Measurements from ENCODE around the gene SPIB. TPM values are rescaled to one million over a fixed set of nuclear protein-coding genes. Genes with fewer than 3 reads are reported as not detected.

The SPIB gene
- total RNA-seq, 1 experiment from 2014 or later: not detected

GRCh38 chr19:50478901-50479715 is 60.4 kb downstream of the SPIB start:
- peaks cover 37% of the 10 kb centered on the region for H3K36me3 Mint-ChIP-seq (ENCODE audit: insufficient read depth, unreplicated experiment)
- H3K4me1 Mint-ChIP-seq (ENCODE audit: insufficient read depth, unreplicated experiment): peaks cover 13% of the 10 kb centered on the region
- no peak for TF ChIP-seq CTCF (IDR thresholded peaks at IDR 0.05; ENCODE audit: unreplicated experiment)
- no TSS peak for BruUV-seq (replicated peaks)
- intact Hi-C loops (cut with micrococcal nuclease): no loop called here
- H3K9me3 Mint-ChIP-seq (ENCODE audit: unreplicated experiment): no peaks in the 10 kb centered on the region
- no peak for DNase-seq (ENCODE audit: unreplicated experiment)
- no peak overlapping the region for H3K27ac Mint-ChIP-seq (ENCODE audit: low read depth, unreplicated experiment)
- ChIA-PET CTCF (interaction anchor here (0.6 to 1.3 kb wide), 9 partner anchors 18 to 638 kb away, joined by 3 to 6 read pairs (median 3); partner anchors contain the start of gene NAPSA), POLR2A (interaction anchor here (1.8 kb wide), 1 partner anchor 32 kb away, joined by 4 read pairs; the partner anchor contains the start of gene JOSD2)
- no peaks in the 10 kb centered on the region for H3K27me3 Mint-ChIP-seq (ENCODE audit: insufficient read depth, unreplicated experiment)
- H3K4me3 Mint-ChIP-seq (ENCODE audit: unreplicated experiment): no peak overlapping the region

- CTCF ChIA-PET: interaction anchor here (0.6 to 0.7 kb wide), 6 partner anchors 115 to 638 kb away, joined by 3 to 5 read pairs (median 3); partner anchors contain the start of gene NAPSA
- Mint-ChIP-seq H3K4me3 (ENCODE audit: unreplicated experiment) (no peak overlapping the region), H3K27me3 (ENCODE audit: insufficient read depth, unreplicated experiment) (no peaks in the 10 kb centered on the region), H3K36me3 (ENCODE audit: insufficient read depth, unreplicated experiment) (peaks cover 42% of the 10 kb centered on the region), H3K9me3 (ENCODE audit: unreplicated experiment) (no peaks in the 10 kb centered on the region), H3K27ac (ENCODE audit: low read depth, unreplicated experiment) (no peak overlapping the region), H3K4me1 (ENCODE audit: insufficient read depth, unreplicated experiment) (peaks cover 13% of the 10 kb centered on the region)
- intact Hi-C loops (cut with micrococcal nuclease): no loop called here
- POLR2A ChIA-PET: interaction anchor here (1.8 kb wide), 1 partner anchor 31 kb away, joined by 4 read pairs; the partner anchor contains the start of gene JOSD2
- TF ChIP-seq CTCF (IDR thresholded peaks at IDR 0.05; ENCODE audit: unreplicated experiment): no peak
- no peak for DNase-seq (ENCODE audit: unreplicated experiment)
- no TSS peak for BruUV-seq (replicated peaks)
Observed at GRCh38 chr19:50479761-50480251, 61.1 kb downstream of the SPIB start.

- Mint-ChIP-seq H3K4me3 (ENCODE audit: unreplicated experiment) (no peak overlapping the region), H3K4me1 (ENCODE audit: insufficient read depth, unreplicated experiment) (peaks cover 8% of the 10 kb centered on the region), H3K27me3 (ENCODE audit: insufficient read depth, unreplicated experiment) (no peaks in the 10 kb centered on the region), H3K36me3 (ENCODE audit: insufficient read depth, unreplicated experiment) (peaks cover 46% of the 10 kb centered on the region), H3K9me3 (ENCODE audit: unreplicated experiment) (no peaks in the 10 kb centered on the region), H3K27ac (ENCODE audit: low read depth, unreplicated experiment) (peak overlapping the region; percentile 80)
- ChIA-PET POLR2A (interaction anchor here (1.8 kb wide), 1 partner anchor 31 kb away, joined by 4 read pairs; the partner anchor contains the start of gene JOSD2), CTCF (no interaction called here)
- BruUV-seq (replicated peaks): no TSS peak
- DNase-seq (ENCODE audit: unreplicated experiment): no peak
- TF ChIP-seq CTCF (IDR thresholded peaks at IDR 0.05; ENCODE audit: unreplicated experiment): no peak
- intact Hi-C loops (cut with micrococcal nuclease): no loop called here
Observed at GRCh38 chr19:50480281-50481111, 61.8 kb downstream of the SPIB start.

Other genes starting within 250 kb of the SPIB start
- not detected in 2 replicates for gene MYH14, start 215.3 kb upstream of the SPIB start, total RNA-seq (2022)
- gene KCNC3, start 89.6 kb upstream of the SPIB start, total RNA-seq (2022): not detected in 2 replicates
- gene NAPSA, start 53.3 kb upstream of the SPIB start, total RNA-seq (2022): 0.49 and 0.51 TPM in 2 replicates
- 62.0 and 65.7 TPM in 2 replicates for gene NR1H2, start 42.5 kb upstream of the SPIB start, total RNA-seq (2022)
- 18.9 and 31.9 TPM in 2 replicates for gene POLD1, start 34.6 kb upstream of the SPIB start, total RNA-seq (2022)
- gene MYBPC2, start 14.0 kb downstream of the SPIB start, total RNA-seq (2022): not detected in 2 replicates
- gene EMC10, start 57.6 kb downstream of the SPIB start, total RNA-seq (2022): 61.3 and 61.8 TPM in 2 replicates
- gene GARIN5A, start 57.9 kb downstream of the SPIB start, total RNA-seq (2022): 1.5 and 2.7 TPM in 2 replicates
- 65.8 and 76.9 TPM in 2 replicates for gene JOSD2, start 92.3 kb downstream of the SPIB start, total RNA-seq (2022)
- gene ASPDH, start 95.0 kb downstream of the SPIB start, total RNA-seq (2022): not detected in 2 replicates
- not detected in 2 replicates for gene LRRC4B, start 149.5 kb downstream of the SPIB start, total RNA-seq (2022)
- gene SYT3, start 220.9 kb downstream of the SPIB start, total RNA-seq (2022): not detected in 2 replicates
- not detected in 2 replicates for gene C19orf81, start 230.5 kb downstream of the SPIB start, total RNA-seq (2022)